ENCODE results near the gene RAD51B.

Gene RAD51B

DNA sequence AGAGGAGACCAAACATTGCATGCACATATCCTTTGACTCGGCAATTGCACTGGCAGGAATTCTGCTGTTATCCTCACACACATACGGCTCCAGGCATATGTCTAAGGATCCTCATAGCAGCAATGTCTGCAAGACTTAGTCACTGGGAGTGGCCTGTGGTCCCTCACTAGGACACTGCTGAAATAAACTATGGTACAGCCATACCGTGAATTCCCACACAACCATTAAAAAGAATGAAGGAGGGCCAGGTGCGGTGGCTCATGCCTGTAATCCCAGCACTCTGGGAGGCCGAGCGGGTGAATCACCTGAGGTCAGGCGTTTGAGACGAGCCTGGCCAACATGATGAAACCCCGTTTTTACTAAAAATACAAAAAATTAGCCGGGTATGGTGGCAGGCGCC lies 868.2 kb downstream of the RAD51B start:
- DNase-seq (ENCODE audit: insufficient read length, low spot score), result no peak
- no peak for FAIRE-seq
- no peak for TF ChIP-seq SPI1 (IDR thresholded peaks at IDR 0.05; ENCODE audit: low read depth, low read length)
- TF ChIP-seq POLR2A (IDR thresholded peaks at IDR 0.05; ENCODE audit: low read depth, low read length), result no peak
- TF ChIP-seq POLR2AphosphoS5 (IDR thresholded peaks at IDR 0.05; ENCODE audit: low read depth, low read length), result no peak
- TF ChIP-seq POU2F2 (IDR thresholded peaks at IDR 0.05; ENCODE audit: low read depth, low read length), result no peak
- TF ChIP-seq TAF1 (IDR thresholded peaks at IDR 0.05; ENCODE audit: low read depth, low read length), result no peak
- no peak for TF ChIP-seq PAX5 (IDR thresholded peaks at IDR 0.05; ENCODE audit: insufficient read depth, low read length, severe bottlenecking)

DNA sequence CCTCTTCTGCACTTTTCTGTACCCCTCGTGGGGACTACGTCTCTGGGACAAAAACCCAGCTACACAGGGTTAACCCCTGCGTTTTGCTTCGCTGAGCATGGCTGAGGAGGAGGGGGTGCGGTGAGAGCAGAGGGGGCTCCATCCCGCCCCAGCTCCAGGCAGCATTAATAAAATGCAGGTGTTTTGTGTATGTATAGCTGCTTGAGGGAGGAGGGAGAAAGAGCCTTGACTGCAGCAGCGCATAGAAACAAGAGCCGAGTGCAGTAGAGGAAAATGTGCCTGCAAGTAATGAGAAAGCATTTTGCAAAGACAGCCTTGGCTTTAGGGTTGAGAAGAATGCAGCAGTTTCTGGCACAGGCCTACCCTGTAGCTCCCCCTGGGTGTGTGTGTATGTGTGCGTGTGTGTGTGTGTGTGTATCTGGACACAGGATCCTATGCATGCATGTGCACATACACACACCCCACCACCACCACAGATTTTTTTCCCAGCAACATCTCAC lies 869.3 kb downstream of the RAD51B start:
- peak; percentile 40 for FAIRE-seq
- TF ChIP-seq TAF1 (IDR thresholded peaks at IDR 0.05; ENCODE audit: low read depth, low read length), result no peak
- no peak for TF ChIP-seq POU2F2 (IDR thresholded peaks at IDR 0.05; ENCODE audit: low read depth, low read length)
- no peak for TF ChIP-seq PAX5 (IDR thresholded peaks at IDR 0.05; ENCODE audit: insufficient read depth, low read length, severe bottlenecking)
- TF ChIP-seq POLR2A (IDR thresholded peaks at IDR 0.05; ENCODE audit: low read depth, low read length), result no peak
- no peak for TF ChIP-seq SPI1 (IDR thresholded peaks at IDR 0.05; ENCODE audit: low read depth, low read length)
- TF ChIP-seq POLR2AphosphoS5 (IDR thresholded peaks at IDR 0.05; ENCODE audit: low read depth, low read length), result no peak

DNA sequence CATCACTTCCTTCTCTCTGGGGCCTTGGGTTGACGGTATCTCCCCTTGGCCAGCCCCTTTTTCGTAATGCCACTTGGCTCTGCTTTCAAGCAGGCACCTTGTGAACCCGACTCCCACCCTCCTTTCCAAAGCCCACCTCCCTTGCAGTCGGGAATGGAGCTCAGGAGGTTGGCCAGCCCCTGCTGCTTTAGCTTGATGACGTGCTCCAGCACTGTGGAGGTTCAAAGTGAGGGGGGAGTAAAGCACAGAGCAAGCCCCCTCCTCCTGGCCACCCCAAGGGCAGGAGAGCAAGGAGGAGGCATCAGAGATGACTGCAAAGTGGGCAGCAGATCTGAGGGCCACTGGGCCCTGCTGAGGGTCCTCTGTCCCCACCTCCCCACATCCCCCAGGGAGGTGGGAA lies 869.9 kb downstream of the RAD51B start:
- DNase-seq (ENCODE audit: insufficient read length, low spot score), result no peak
- no peak for FAIRE-seq
- TF ChIP-seq PAX5 (IDR thresholded peaks at IDR 0.05; ENCODE audit: insufficient read depth, low read length, severe bottlenecking) (no peak), POLR2A (IDR thresholded peaks at IDR 0.05; ENCODE audit: low read depth, low read length) (no peak)

More for the DNA sequence above, 869.3 kb downstream of the RAD51B start:
- no peak for DNase-seq (ENCODE audit: insufficient read length, low spot score)

DNA sequence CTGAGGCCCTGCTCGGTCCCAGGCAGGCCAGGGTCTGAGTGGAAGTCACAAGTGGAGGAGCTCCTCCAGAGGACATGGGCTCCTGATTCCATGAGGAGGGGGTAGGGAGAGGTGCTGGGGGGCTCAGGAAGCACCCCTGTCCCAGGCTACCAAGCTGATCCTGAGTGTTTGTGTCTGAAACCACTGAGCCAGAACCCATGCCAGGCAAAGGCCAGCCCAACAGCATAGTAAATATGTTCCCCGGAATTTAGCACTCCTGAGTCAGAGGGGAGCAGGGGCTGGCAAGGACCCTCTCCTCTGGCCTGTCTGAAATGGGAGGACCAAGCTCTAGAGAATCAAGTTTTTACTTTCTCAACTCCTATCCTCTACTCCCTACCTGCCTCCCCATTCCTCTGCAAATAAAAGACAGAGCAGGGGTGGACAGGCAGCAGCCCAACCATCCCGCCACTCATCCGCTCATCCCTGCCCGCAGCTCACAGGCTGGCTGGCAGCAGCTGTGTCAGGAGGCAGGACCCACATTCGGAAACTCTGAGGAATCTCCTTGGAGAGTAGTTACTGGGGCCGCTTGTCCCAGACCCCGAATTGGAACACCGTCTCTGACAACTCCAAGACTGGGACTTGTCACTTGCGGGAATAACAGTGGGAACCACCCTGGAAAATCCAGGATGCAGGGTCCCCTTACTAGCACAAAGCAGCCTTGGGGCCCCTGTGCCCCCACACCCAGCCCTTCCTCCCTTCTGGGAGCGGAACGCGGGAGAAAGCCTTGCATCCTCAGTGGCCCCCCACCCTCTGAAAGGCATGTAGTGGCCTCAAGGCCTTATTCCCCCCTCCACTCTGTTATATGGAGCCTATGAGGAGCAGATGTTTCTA lies 870.7 kb downstream of the RAD51B start:
- DNase-seq (ENCODE audit: insufficient read length, low spot score) (no peak), FAIRE-seq (no peak)
- TF ChIP-seq POU2F2 (IDR thresholded peaks at IDR 0.05; ENCODE audit: low read depth, low read length) (no peak), TAF1 (IDR thresholded peaks at IDR 0.05; ENCODE audit: low read depth, low read length) (no peak), POLR2A (IDR thresholded peaks at IDR 0.05; ENCODE audit: low read depth, low read length) (no peak), POLR2AphosphoS5 (IDR thresholded peaks at IDR 0.05; ENCODE audit: low read depth, low read length) (no peak), PAX5 (IDR thresholded peaks at IDR 0.05; ENCODE audit: insufficient read depth, low read length, severe bottlenecking) (no peak), SPI1 (IDR thresholded peaks at IDR 0.05; ENCODE audit: low read depth, low read length) (no peak)

DNA sequence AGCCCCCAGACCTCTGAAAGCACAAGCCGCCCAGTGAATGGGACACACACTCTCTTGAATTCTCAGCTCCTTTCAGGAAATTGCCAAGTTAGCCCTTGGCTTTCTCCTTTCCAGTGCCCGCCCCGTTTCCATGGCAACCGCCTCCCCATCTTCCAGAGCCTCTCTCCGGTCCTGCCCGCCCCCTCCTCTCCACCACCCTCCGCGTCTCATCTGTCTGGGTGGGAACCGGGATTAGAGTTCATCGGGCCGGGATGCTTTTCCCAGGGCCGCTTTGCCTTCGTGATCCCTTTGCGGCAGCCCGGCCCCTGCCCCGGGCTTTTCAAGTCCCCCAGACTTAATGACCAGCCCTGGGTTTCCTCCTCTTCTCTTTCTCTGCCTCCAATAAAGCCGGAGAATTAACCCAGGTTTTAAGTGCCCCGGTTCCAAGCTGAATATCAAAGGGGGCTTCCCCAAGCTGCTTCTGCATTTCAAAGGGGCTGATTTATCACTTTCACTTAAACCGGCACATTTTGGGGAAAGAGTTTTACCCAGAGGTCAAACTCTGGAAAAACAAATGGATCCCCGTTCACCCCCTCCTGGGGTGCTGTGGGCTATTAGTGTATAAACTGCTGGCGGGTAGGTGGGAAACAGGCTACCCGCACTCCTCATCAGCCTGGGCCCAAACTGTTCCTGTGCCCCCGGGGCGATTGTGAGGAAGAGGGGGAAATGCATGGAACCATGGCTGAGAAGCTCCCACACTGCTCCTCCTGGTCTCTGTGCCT lies 871.6 kb downstream of the RAD51B start:
- no peak for DNase-seq (ENCODE audit: insufficient read length, low spot score)
- FAIRE-seq, result no peak
- TF ChIP-seq POLR2A (IDR thresholded peaks at IDR 0.05; ENCODE audit: low read depth, low read length), result no peak
- TF ChIP-seq PAX5 (IDR thresholded peaks at IDR 0.05; ENCODE audit: insufficient read depth, low read length, severe bottlenecking), result no peak
- TF ChIP-seq POLR2AphosphoS5 (IDR thresholded peaks at IDR 0.05; ENCODE audit: low read depth, low read length), result no peak
- TF ChIP-seq TAF1 (IDR thresholded peaks at IDR 0.05; ENCODE audit: low read depth, low read length), result no peak
- TF ChIP-seq SPI1 (IDR thresholded peaks at IDR 0.05; ENCODE audit: low read depth, low read length), result no peak
- no peak for TF ChIP-seq POU2F2 (IDR thresholded peaks at IDR 0.05; ENCODE audit: low read depth, low read length)

DNA sequence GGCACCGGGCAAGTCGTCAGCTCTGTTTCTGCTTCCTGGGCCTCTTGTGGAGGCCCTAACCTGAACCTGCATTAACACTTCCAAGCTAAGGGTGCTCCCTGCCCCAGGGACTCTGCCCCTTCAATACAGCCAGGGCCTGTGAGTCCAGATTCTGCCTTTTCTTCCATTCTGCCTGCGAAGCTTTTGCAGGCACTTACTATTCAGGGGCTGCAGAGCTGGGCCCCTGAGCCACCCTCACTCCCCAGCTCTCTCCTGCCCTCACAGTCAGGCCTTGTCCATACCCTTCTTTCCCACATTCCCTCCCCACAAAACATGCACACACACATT lies 872.2 kb downstream of the RAD51B start:
- no peak for DNase-seq (ENCODE audit: insufficient read length, low spot score)
- FAIRE-seq, result no peak
- TF ChIP-seq PAX5 (IDR thresholded peaks at IDR 0.05; ENCODE audit: insufficient read depth, low read length, severe bottlenecking) (no peak), SPI1 (IDR thresholded peaks at IDR 0.05; ENCODE audit: low read depth, low read length) (no peak), POU2F2 (IDR thresholded peaks at IDR 0.05; ENCODE audit: low read depth, low read length) (no peak), TAF1 (IDR thresholded peaks at IDR 0.05; ENCODE audit: low read depth, low read length) (no peak), POLR2AphosphoS5 (IDR thresholded peaks at IDR 0.05; ENCODE audit: low read depth, low read length) (no peak), POLR2A (IDR thresholded peaks at IDR 0.05; ENCODE audit: low read depth, low read length) (no peak)

DNA sequence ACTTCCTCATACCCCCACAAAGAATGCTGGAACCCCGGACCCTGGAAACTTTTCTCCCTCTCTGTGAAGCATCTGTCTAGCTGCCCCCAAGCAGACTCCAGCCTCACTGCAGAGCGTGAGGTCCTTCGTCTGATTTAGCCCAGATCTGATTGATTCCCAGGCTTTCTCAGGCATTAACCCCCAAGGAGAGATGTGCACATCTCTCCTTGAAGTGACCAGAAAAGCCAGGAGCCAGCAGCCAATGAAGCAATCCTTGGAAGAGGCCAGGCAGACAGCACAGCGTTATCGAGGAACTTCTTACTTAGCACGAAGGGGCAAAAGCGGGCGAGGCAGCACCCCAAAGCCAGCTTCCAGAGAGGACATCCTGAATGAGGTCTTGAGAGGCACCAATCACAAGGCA lies 872.6 kb downstream of the RAD51B start:
- TF ChIP-seq TAF1 (IDR thresholded peaks at IDR 0.05; ENCODE audit: low read depth, low read length) (no peak), POLR2A (IDR thresholded peaks at IDR 0.05; ENCODE audit: low read depth, low read length) (no peak), POLR2AphosphoS5 (IDR thresholded peaks at IDR 0.05; ENCODE audit: low read depth, low read length) (no peak), SPI1 (IDR thresholded peaks at IDR 0.05; ENCODE audit: low read depth, low read length) (no peak), POU2F2 (IDR thresholded peaks at IDR 0.05; ENCODE audit: low read depth, low read length) (no peak), PAX5 (IDR thresholded peaks at IDR 0.05; ENCODE audit: insufficient read depth, low read length, severe bottlenecking) (no peak)
- FAIRE-seq, result no peak
- no peak for DNase-seq (ENCODE audit: insufficient read length, low spot score)

DNA sequence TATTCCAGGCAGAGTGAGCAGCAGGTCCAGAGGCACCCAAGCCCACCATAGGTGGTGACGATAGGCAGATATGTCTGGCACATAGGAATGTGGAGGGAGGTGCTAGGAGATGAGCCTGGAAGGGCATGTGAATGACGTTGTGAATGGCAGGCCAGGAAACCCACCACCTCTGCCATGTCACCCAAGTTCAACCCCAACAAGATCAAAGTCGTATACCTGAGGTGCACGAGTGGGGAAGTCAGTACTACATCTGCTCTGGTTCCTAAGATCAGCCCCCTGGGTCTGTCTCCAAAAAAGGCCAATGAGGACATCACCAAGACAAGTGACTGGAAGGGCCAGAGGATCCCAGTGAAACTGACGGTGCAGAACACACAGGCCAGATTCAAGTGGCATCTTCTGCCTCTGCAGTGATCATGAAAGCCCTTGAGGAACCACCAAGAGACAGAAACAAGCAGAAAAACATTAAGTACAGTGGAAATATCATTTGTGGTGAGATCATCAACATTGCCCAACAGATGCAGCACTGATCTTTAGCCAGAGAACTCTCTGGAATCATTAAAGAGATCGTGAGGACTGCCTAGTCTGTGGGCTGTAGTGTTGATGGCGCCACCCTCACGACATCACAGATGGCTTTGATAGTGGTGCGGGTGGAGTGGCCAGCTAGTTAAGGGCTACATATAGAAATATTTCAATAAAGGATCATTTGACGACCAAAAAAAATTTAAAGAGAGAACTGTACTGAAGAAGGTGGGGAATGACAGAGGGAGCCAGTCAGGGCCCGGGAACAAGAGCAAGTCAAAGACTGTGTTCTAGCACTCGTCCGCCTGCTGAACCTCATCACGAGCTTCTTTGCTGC lies 873.6 kb downstream of the RAD51B start:
- TF ChIP-seq PAX5 (IDR thresholded peaks at IDR 0.05; ENCODE audit: insufficient read depth, low read length, severe bottlenecking), result no peak
- no peak for FAIRE-seq
- DNase-seq (ENCODE audit: insufficient read length, low spot score), result no peak

DNA sequence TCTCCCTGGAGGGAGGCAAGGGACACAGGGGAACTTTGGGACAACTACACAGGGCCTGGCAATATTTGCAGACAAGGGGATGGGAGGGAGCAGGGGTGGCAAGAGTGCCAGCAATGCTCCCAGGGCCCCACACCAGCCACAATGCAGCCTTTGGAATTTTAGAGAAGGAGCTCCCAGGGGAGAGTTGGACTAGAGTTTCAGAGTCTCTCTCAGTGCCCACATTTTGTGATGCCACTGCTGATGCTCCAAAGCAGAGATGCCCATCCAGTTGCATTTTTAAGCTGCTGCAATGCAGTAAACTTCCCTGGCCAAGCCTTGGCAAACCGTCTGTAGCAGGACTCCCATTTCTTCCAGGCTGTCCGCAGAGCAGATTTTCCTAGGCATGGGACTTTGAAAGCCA lies 874.3 kb downstream of the RAD51B start:
- FAIRE-seq (no peak), DNase-seq (ENCODE audit: insufficient read length, low spot score) (no peak)
- TF ChIP-seq POLR2A (IDR thresholded peaks at IDR 0.05; ENCODE audit: low read depth, low read length), result no peak
- TF ChIP-seq POU2F2 (IDR thresholded peaks at IDR 0.05; ENCODE audit: low read depth, low read length), result no peak
- TF ChIP-seq TAF1 (IDR thresholded peaks at IDR 0.05; ENCODE audit: low read depth, low read length), result no peak
- TF ChIP-seq SPI1 (IDR thresholded peaks at IDR 0.05; ENCODE audit: low read depth, low read length), result no peak
- TF ChIP-seq PAX5 (IDR thresholded peaks at IDR 0.05; ENCODE audit: insufficient read depth, low read length, severe bottlenecking), result no peak
- no peak for TF ChIP-seq POLR2AphosphoS5 (IDR thresholded peaks at IDR 0.05; ENCODE audit: low read depth, low read length)

Measured in GM12891 (cell line).